ENCODE data around the gene CACNA1D.

CACNA1D gene

DNA sequence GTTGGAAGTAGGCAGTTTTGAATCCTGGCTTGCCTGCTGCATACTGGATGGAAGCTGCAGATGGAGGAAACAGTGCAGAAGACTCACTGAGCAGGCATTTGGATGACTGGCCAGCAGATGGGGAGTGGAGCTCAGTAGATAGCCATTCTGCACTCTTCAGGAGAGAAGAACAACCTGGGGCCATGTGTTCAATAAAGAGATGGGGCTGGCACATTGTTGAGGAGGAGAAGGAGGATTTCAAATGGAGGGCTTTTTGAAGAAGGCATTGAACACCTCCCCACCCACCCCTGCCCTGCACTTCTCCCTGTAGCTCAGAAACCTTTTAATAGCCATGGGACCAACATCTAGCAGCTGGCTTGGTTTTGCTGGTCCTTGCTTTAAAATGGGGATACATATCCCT, 109.8 kb downstream of the CACNA1D start:
- H3K4me1 ChIP-seq (ENCODE audit: control insufficient read depth, insufficient read depth, low read length), result no peaks in the 10 kb centered on the region
- no peaks in the 10 kb centered on the region for H3K9me3 ChIP-seq (ENCODE audit: control insufficient read depth, low read length)
- no peak overlapping the region for H3K4me3 ChIP-seq (ENCODE audit: insufficient read depth, low read depth, low read length)
- H3K27ac ChIP-seq (ENCODE audit: insufficient read depth, low read depth, low read length, poor library complexity, severe bottlenecking), result no peak overlapping the region
- H3K36me3 ChIP-seq (ENCODE audit: control insufficient read depth, insufficient read depth, low read length), result no peaks in the 10 kb centered on the region
- no peaks in the 10 kb centered on the region for H3K27me3 ChIP-seq (ENCODE audit: control insufficient read depth, insufficient read depth, low read length, poor library complexity, severe bottlenecking)

- Histone ChIP-seq H3K4me1 (ENCODE audit: control insufficient read depth, insufficient read depth, low read length) (no peaks in the 10 kb centered on the region), H3K9me3 (ENCODE audit: control insufficient read depth, low read length) (no peaks in the 10 kb centered on the region), H3K36me3 (ENCODE audit: control insufficient read depth, insufficient read depth, low read length) (no peaks in the 10 kb centered on the region), H3K27ac (ENCODE audit: insufficient read depth, low read depth, low read length, poor library complexity, severe bottlenecking) (no peak overlapping the region), H3K4me3 (ENCODE audit: insufficient read depth, low read depth, low read length) (no peak overlapping the region), H3K27me3 (ENCODE audit: control insufficient read depth, insufficient read depth, low read length, poor library complexity, severe bottlenecking) (no peaks in the 10 kb centered on the region)
- 100% methylated on average over 1 of the region's 1 CpG; no CpG with 5 or more reads in 1 of the 2 experiments for WGBS, 2 experiments
Measured at GRCh38 chr3:53606793-53607192, 112.4 kb downstream of the CACNA1D start.

- Histone ChIP-seq H3K27me3 (ENCODE audit: control insufficient read depth, insufficient read depth, low read length, poor library complexity, severe bottlenecking) (no peaks in the 10 kb centered on the region), H3K27ac (ENCODE audit: insufficient read depth, low read depth, low read length, poor library complexity, severe bottlenecking) (no peak overlapping the region), H3K36me3 (ENCODE audit: control insufficient read depth, insufficient read depth, low read length) (no peaks in the 10 kb centered on the region), H3K4me3 (ENCODE audit: insufficient read depth, low read depth, low read length) (no peak overlapping the region), H3K4me1 (ENCODE audit: control insufficient read depth, insufficient read depth, low read length) (no peaks in the 10 kb centered on the region), H3K9me3 (ENCODE audit: control insufficient read depth, low read length) (no peaks in the 10 kb centered on the region)
- WGBS, 2 experiments, result 51 to 52% methylated on average over 4 to 5 of the region's 5 CpGs
Measured at GRCh38 chr3:53612508-53612907, 118.1 kb downstream of the CACNA1D start.

DNA sequence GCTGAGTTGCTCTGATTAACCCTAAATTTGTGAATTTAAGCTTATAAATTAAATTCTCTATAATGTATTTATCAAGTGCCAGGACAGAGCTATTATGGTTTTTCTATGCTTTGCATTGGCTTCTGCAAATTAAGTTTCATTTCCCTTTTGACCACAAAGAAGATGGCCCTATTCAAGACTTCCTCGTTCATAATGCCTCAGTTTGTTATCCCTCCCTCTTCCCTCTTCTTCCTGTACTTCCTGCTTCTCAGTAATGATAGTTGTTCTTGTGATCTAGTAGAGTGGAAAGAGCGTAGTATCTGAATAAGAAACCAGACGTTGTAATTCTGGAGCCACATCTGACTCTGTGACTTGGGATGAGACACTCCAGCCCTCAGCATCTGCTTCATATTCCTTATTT, 118.7 kb downstream of the CACNA1D start:
- Histone ChIP-seq H3K36me3 (ENCODE audit: control insufficient read depth, insufficient read depth, low read length) (no peaks in the 10 kb centered on the region), H3K4me1 (ENCODE audit: control insufficient read depth, insufficient read depth, low read length) (no peaks in the 10 kb centered on the region), H3K4me3 (ENCODE audit: insufficient read depth, low read depth, low read length) (no peak overlapping the region), H3K9me3 (ENCODE audit: control insufficient read depth, low read length) (no peaks in the 10 kb centered on the region), H3K27me3 (ENCODE audit: control insufficient read depth, insufficient read depth, low read length, poor library complexity, severe bottlenecking) (no peaks in the 10 kb centered on the region), H3K27ac (ENCODE audit: insufficient read depth, low read depth, low read length, poor library complexity, severe bottlenecking) (no peak overlapping the region)
- WGBS, 2 experiments, result 100% methylated on average over 3 of the region's 3 CpGs

GRCh38 chr3:53614307-53614706, 119.9 kb downstream of the CACNA1D start:
- Histone ChIP-seq H3K36me3 (ENCODE audit: control insufficient read depth, insufficient read depth, low read length) (no peaks in the 10 kb centered on the region), H3K9me3 (ENCODE audit: control insufficient read depth, low read length) (no peaks in the 10 kb centered on the region), H3K4me1 (ENCODE audit: control insufficient read depth, insufficient read depth, low read length) (no peaks in the 10 kb centered on the region), H3K27me3 (ENCODE audit: control insufficient read depth, insufficient read depth, low read length, poor library complexity, severe bottlenecking) (no peaks in the 10 kb centered on the region), H3K27ac (ENCODE audit: insufficient read depth, low read depth, low read length, poor library complexity, severe bottlenecking) (no peak overlapping the region), H3K4me3 (ENCODE audit: insufficient read depth, low read depth, low read length) (no peak overlapping the region)
- 95% methylated on average over 5 of the region's 5 CpGs for WGBS, 2 experiments

GRCh38 chr3:53616321-53616720, 121.9 kb downstream of the CACNA1D start:
- Histone ChIP-seq H3K9me3 (ENCODE audit: control insufficient read depth, low read length) (no peaks in the 10 kb centered on the region), H3K27me3 (ENCODE audit: control insufficient read depth, insufficient read depth, low read length, poor library complexity, severe bottlenecking) (no peaks in the 10 kb centered on the region), H3K4me3 (ENCODE audit: insufficient read depth, low read depth, low read length) (no peak overlapping the region), H3K27ac (ENCODE audit: insufficient read depth, low read depth, low read length, poor library complexity, severe bottlenecking) (no peak overlapping the region), H3K4me1 (ENCODE audit: control insufficient read depth, insufficient read depth, low read length) (no peaks in the 10 kb centered on the region), H3K36me3 (ENCODE audit: control insufficient read depth, insufficient read depth, low read length) (no peaks in the 10 kb centered on the region)
- 80 to 81% methylated on average over 5 of the region's 5 CpGs for WGBS, 2 experiments

- Histone ChIP-seq H3K4me1 (ENCODE audit: control insufficient read depth, insufficient read depth, low read length) (no peaks in the 10 kb centered on the region), H3K9me3 (ENCODE audit: control insufficient read depth, low read length) (no peaks in the 10 kb centered on the region), H3K36me3 (ENCODE audit: control insufficient read depth, insufficient read depth, low read length) (no peaks in the 10 kb centered on the region), H3K27ac (ENCODE audit: insufficient read depth, low read depth, low read length, poor library complexity, severe bottlenecking) (no peak overlapping the region), H3K4me3 (ENCODE audit: insufficient read depth, low read depth, low read length) (no peak overlapping the region), H3K27me3 (ENCODE audit: control insufficient read depth, insufficient read depth, low read length, poor library complexity, severe bottlenecking) (no peaks in the 10 kb centered on the region)
- 90 to 93% methylated on average over 6 to 7 of the region's 7 CpGs for WGBS, 2 experiments
Measured at GRCh38 chr3:53616971-53617892, 122.8 kb downstream of the CACNA1D start.

DNA sequence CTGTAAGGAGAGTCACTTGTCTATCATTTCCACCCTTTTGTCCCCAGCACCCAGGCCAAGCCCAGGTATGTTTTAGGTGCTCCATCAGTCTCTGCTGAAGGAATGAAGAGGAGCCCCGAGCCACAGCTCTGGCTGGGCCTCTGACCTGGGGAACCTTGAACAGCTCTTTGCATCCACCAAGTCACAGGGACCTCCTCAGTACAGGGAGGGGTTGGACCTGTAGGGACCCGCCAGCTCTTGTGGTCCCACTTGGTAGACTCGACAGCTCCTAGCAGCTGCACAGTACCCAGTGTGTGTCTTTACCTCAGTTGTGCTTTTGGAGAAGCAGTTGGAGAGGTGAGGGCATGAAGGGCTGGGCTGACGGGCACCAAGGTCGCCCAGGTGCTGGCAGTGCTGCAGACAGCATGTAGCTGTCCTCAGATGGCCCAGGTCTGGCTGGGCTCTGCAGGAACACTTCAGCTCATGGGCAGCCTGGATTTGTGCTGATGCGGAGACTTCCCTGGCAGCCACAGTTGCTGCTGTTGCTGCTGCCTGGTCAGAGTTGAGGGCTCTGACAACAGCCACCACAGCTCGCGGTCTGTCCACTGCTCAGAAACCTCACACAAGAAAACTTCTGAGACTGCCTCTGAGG, 123.6 kb downstream of the CACNA1D start:
- no peak overlapping the region for H3K27ac ChIP-seq (ENCODE audit: insufficient read depth, low read depth, low read length, poor library complexity, severe bottlenecking)
- no peak overlapping the region for H3K4me3 ChIP-seq (ENCODE audit: insufficient read depth, low read depth, low read length)
- no peaks in the 10 kb centered on the region for H3K27me3 ChIP-seq (ENCODE audit: control insufficient read depth, insufficient read depth, low read length, poor library complexity, severe bottlenecking)
- 95% methylated on average over 8 of the region's 8 CpGs for WGBS, 2 experiments
- no peaks in the 10 kb centered on the region for H3K9me3 ChIP-seq (ENCODE audit: control insufficient read depth, low read length)
- H3K36me3 ChIP-seq (ENCODE audit: control insufficient read depth, insufficient read depth, low read length), result no peaks in the 10 kb centered on the region
- H3K4me1 ChIP-seq (ENCODE audit: control insufficient read depth, insufficient read depth, low read length), result no peaks in the 10 kb centered on the region

- H3K4me1 ChIP-seq (ENCODE audit: control insufficient read depth, insufficient read depth, low read length), result no peaks in the 10 kb centered on the region
- no peak overlapping the region for H3K4me3 ChIP-seq (ENCODE audit: insufficient read depth, low read depth, low read length)
- no peaks in the 10 kb centered on the region for H3K36me3 ChIP-seq (ENCODE audit: control insufficient read depth, insufficient read depth, low read length)
- no peak overlapping the region for H3K27ac ChIP-seq (ENCODE audit: insufficient read depth, low read depth, low read length, poor library complexity, severe bottlenecking)
- 91 to 92% methylated on average over 5 to 6 of the region's 6 CpGs for whole genome bisulfite sequencing, 2 experiments
- H3K9me3 ChIP-seq (ENCODE audit: control insufficient read depth, low read length), result no peaks in the 10 kb centered on the region
- H3K27me3 ChIP-seq (ENCODE audit: control insufficient read depth, insufficient read depth, low read length, poor library complexity, severe bottlenecking), result no peaks in the 10 kb centered on the region
Measured at GRCh38 chr3:53618524-53618906, 124.1 kb downstream of the CACNA1D start.

DNA sequence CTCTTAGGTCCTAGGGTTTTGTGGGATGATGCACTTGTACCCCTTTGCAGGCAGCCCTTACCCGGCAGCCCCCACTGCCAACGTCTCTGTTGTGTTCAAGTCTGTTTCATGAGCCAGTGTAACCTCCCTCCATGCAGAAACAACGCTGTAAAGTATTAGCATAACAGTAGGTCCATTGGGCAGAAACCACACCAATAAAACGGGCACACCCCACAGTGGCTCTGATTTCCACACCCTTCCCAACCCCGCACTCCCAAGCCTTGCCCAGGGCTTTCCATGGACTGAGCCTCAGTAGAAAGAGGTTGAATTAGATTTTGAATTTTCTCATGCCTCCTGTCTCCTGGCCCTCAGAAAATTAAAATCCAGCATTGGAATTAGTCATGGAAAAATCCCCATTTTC, 124.5 kb downstream of the CACNA1D start:
- no peaks in the 10 kb centered on the region for H3K27me3 ChIP-seq (ENCODE audit: control insufficient read depth, insufficient read depth, low read length, poor library complexity, severe bottlenecking)
- no peaks in the 10 kb centered on the region for H3K36me3 ChIP-seq (ENCODE audit: control insufficient read depth, insufficient read depth, low read length)
- WGBS, 2 experiments, result 72 to 77% methylated on average over 5 of the region's 5 CpGs

More for the DNA sequence above, 124.5 kb downstream of the CACNA1D start:
- H3K4me3 ChIP-seq (ENCODE audit: insufficient read depth, low read depth, low read length), result no peak overlapping the region
- H3K9me3 ChIP-seq (ENCODE audit: control insufficient read depth, low read length), result no peaks in the 10 kb centered on the region
- no peaks in the 10 kb centered on the region for H3K4me1 ChIP-seq (ENCODE audit: control insufficient read depth, insufficient read depth, low read length)
- H3K27ac ChIP-seq (ENCODE audit: insufficient read depth, low read depth, low read length, poor library complexity, severe bottlenecking), result no peak overlapping the region
